Keratinocyte (primary cell): ENCODE measurements around the gene OBSL1. TPM values are rescaled to one million over a fixed set of nuclear protein-coding genes. Genes with fewer than 3 reads are reported as not detected.
A peak's percentile ranks its signal among the peaks of the same experiment; 100 is the strongest.

ENCODE experiments used
- DNase-seq: peaks from one replicate; pipeline ENCODE4 v3.0.0-alpha.2; 2011; ENCODE audit warnings: low read depth, missing footprints, low spot score
- FAIRE-seq: peaks from 2 replicates; lab custom pipeline; 2011; peaks lifted over from hg19 to GRCh38; lab: Jason Lieb, UNC
- H2AFZ ChIP-seq: 2 replicates; pipeline ENCODE4 v1.6.0; 2012; ENCODE audit warnings: low read length, control low read depth, inconsistent platforms; ENCODE audit not compliant: control insufficient read depth
- H3K27ac ChIP-seq: 2 replicates; pipeline ENCODE4 v1.5.1; 2011; ENCODE audit warnings: low read length; ENCODE audit not compliant: control insufficient read depth, insufficient read depth
- H3K27me3 ChIP-seq: 3 replicates; pipeline ENCODE4 v1.6.0; 2011; ENCODE audit warnings: low read length; ENCODE audit not compliant: control insufficient read depth, insufficient read depth; ENCODE audit errors: extremely low read depth
- H3K36me3 ChIP-seq, 2 experiments: 2 replicates in 1 of 2; 3 replicates in 1 of 2; pipeline ENCODE4 v1.5.1; 2011; ENCODE audit warnings: low read length in 2 of 2, mild to moderate bottlenecking in 1 of 2; ENCODE audit not compliant: control insufficient read depth in 2 of 2, insufficient read depth in 2 of 2; ENCODE audit errors: extremely low read depth in 1 of 2
- H3K4me1 ChIP-seq: 3 replicates; pipeline ENCODE4 v1.5.1; 2011; ENCODE audit warnings: low read length; ENCODE audit not compliant: control insufficient read depth, insufficient read depth; ENCODE audit errors: extremely low read depth
- H3K4me2 ChIP-seq: 3 replicates; pipeline ENCODE4 v1.6.0; 2011; ENCODE audit warnings: low read depth, low read length; ENCODE audit not compliant: control insufficient read depth, insufficient read depth; ENCODE audit errors: extremely low read depth
- H3K4me3 ChIP-seq, 3 experiments: fragments of 200-600 bp in 1 of 3; sonication (generic) in 1 of 3; 2 replicates in 2 of 3; 3 replicates in 1 of 3; pipeline ENCODE4 v1.5.1; 2011 to 2016; ENCODE audit warnings: low read length in 3 of 3, mild to moderate bottlenecking in 3 of 3, control low read depth in 2 of 3, inconsistent platforms in 1 of 3, low read depth in 1 of 3, mixed read lengths in 1 of 3, mixed run types in 1 of 3, moderate library complexity in 1 of 3; ENCODE audit not compliant: control insufficient read depth in 2 of 3, insufficient read depth in 2 of 3; ENCODE audit errors: extremely low read depth in 1 of 3
- H3K79me2 ChIP-seq: 2 replicates; pipeline ENCODE4 v1.6.0; 2012; ENCODE audit warnings: low read length; ENCODE audit not compliant: control insufficient read depth, insufficient read depth
- H3K9ac ChIP-seq: 3 replicates; pipeline ENCODE4 v1.6.0; 2011; ENCODE audit warnings: low read length; ENCODE audit not compliant: control insufficient read depth, insufficient read depth; ENCODE audit errors: extremely low read depth
- H3K9me1 ChIP-seq: 3 replicates; pipeline ENCODE4 v1.6.0; 2011; ENCODE audit warnings: low read length; ENCODE audit not compliant: control insufficient read depth, insufficient read depth; ENCODE audit errors: extremely low read depth
- H3K9me3 ChIP-seq: 2 replicates; pipeline ENCODE4 v1.5.1; 2012; ENCODE audit warnings: low read depth, low read length; ENCODE audit not compliant: control insufficient read depth
- H4K20me1 ChIP-seq: 3 replicates; pipeline ENCODE4 v1.6.0; 2011; ENCODE audit warnings: low read length; ENCODE audit not compliant: control insufficient read depth, insufficient read depth; ENCODE audit errors: extremely low read depth
- CTCF ChIP-seq, 3 experiments: IDR thresholded peaks in 1 of 3; conservative IDR thresholded peaks in 1 of 3; optimal IDR thresholded peaks in 1 of 3; 2 replicates in 2 of 3; 3 replicates in 1 of 3; pipeline versions ENCODE3 to v1.5.1; 2011; ENCODE audit warnings: low read length in 3 of 3, mild to moderate bottlenecking in 3 of 3, moderate library complexity in 2 of 3, control low read depth in 1 of 3, inconsistent platforms in 1 of 3; ENCODE audit not compliant: insufficient read depth in 2 of 3; ENCODE audit errors: extremely low read depth in 1 of 3
- EZH2 ChIP-seq: IDR thresholded peaks from one replicate; pipeline ENCODE4 v1.6.1; 2012; ENCODE audit warnings: inconsistent platforms, mild to moderate bottlenecking, low read length, moderate library complexity
- dilution Hi-C: fragments of 300-500 bp; cut with MboI; formaldehyde crosslinking; loops from one replicate; pipeline ENCODE4 v1.7.0; 2020; ENCODE audit warnings: low sequenced_read_pairs; ENCODE audit not compliant: extremely low pct_ligation_motif_present
- polyA minus RNA-seq, 3 experiments: library from RNA; depleted of rRNA, polyadenylated mRNA; stranded (reverse); fragments of >200 nt; gene quantifications; 1 replicate in 1 of 3; 2 replicates in 1 of 3; 3 replicates in 1 of 3; pipeline ENCODE4 v1.2.3, GENCODE V29; 2011
- polyA plus RNA-seq, 5 experiments: library from polyadenylated mRNA; depleted of rRNA in 3 of 5; stranded (reverse) in 3 of 5; stranded (forward) in 1 of 5; unstranded in 1 of 5; fragments of >200 nt; gene quantifications; 1 replicate in 1 of 5; 2 replicates in 3 of 5; 3 replicates in 1 of 5; pipeline versions ENCODE4 v1.2.1 to v1.2.3, GENCODE V29; 2011 to 2012; ENCODE audit warnings: missing spikeins in 2 of 5, low read depth in 1 of 5, low replicate concordance in 1 of 5

The OBSL1 gene
- polyA plus RNA-seq = 9.3 to 14.8 TPM (median 12.7 TPM) in 3 replicates
- polyA plus RNA-seq (2011; ENCODE audit: low read depth) = 7.9 TPM
- polyA plus RNA-seq (2011; cell fraction: cytosol; rRNA removed) = 4.5 and 12.2 TPM in 2 replicates
- 27.9 and 36.9 TPM in 2 replicates for polyA plus RNA-seq (2011; cell fraction: nucleus; rRNA removed)
- polyA plus RNA-seq (2012; ENCODE audit: low replicate concordance) = 16.9 and 17.4 TPM in 2 replicates
- polyA minus RNA-seq = 12.6 to 22.9 TPM (median 21.8 TPM) in 3 replicates
- polyA minus RNA-seq (2011; cell fraction: cytosol; rRNA and poly(A)+ RNA removed) = 18.0 TPM
- 15.8 and 18.6 TPM in 2 replicates for polyA minus RNA-seq (2011; cell fraction: nucleus; rRNA and poly(A)+ RNA removed)

- DNase-seq = peak; percentile 78
- Histone ChIP-seq H3K9me3 (no peaks in the 10 kb centered on the region), H3K79me2 (no peaks in the 10 kb centered on the region), H3K9me1 (no peaks in the 10 kb centered on the region), H4K20me1 (no peaks in the 10 kb centered on the region), H3K4me2 (peak within 1 kb of the TSS; percentile 81), H3K27me3 (no peaks in the 10 kb centered on the region), H2AFZ (peak within 1 kb of the TSS; percentile 63), H3K4me3 (peak within 1 kb of the TSS; percentile 50 to 67 (median 54)), H3K4me1 (peaks cover 8% of the 10 kb centered on the region), H3K27ac (no peak within 1 kb of the TSS), H3K36me3 (no peaks in the 10 kb centered on the region), H3K9ac (peak within 1 kb of the TSS; percentile 65)
- TF ChIP-seq EZH2 (no peak), CTCF (optimal IDR thresholded peaks at IDR 0.05 in 1 of 3, IDR thresholded peaks at IDR 0.05 in 1 of 3, conservative IDR thresholded peaks at IDR 0.05 in 1 of 3; ENCODE audit: extremely low read depth in 1 of 3, insufficient read depth in 2 of 3, low read length in 3 of 3) (peak in 1 of 3 experiments; percentile 5)
- FAIRE-seq = peak; percentile 90
- dilution Hi-C loops = no loop called here
Measured at GRCh38 chr2:219571311-219572236, at the start of gene OBSL1. Gene OBSL1, minus strand, starts transcription at chr2:219571539. Its CDS starts 307 bp downstream, at chr2:219571232.

GRCh38 chr2:219620546-219620945 is 49.2 kb upstream of the OBSL1 start:
- no peaks in the 10 kb centered on the region for H3K4me1 ChIP-seq
- TF ChIP-seq CTCF (optimal IDR thresholded peaks at IDR 0.05 in 1 of 3, IDR thresholded peaks at IDR 0.05 in 1 of 3, conservative IDR thresholded peaks at IDR 0.05 in 1 of 3; ENCODE audit: extremely low read depth in 1 of 3, insufficient read depth in 2 of 3, low read length in 3 of 3) = no peak
- dilution Hi-C loops = no loop called here
- FAIRE-seq (no peak), DNase-seq (no peak)
- H3K9ac ChIP-seq = no peak overlapping the region
- H3K79me2 ChIP-seq = no peaks in the 10 kb centered on the region
- peaks cover under 1 to 6% of the 10 kb centered on the region in 2 experiments for H3K36me3 ChIP-seq
- H3K9me3 ChIP-seq = no peaks in the 10 kb centered on the region
- H4K20me1 ChIP-seq = no peaks in the 10 kb centered on the region
- H2AFZ ChIP-seq = no peak overlapping the region
- no peaks in the 10 kb centered on the region for H3K9me1 ChIP-seq
- H3K27me3 ChIP-seq = no peaks in the 10 kb centered on the region
- H3K27ac ChIP-seq = no peak overlapping the region
- H3K4me3 ChIP-seq = no peak overlapping the region
- H3K4me2 ChIP-seq = no peak overlapping the region
